Central memory CD8-positive, alpha-beta T cell (primary cell): Measurements from ENCODE around the gene PLEKHA6.

Experiments
- ATAC-seq: fragments of 150-1000 bp; cut with Tn5 transposase; replicated peaks from 2 replicates; pipeline ENCODE4 v1.10.0; 2022; ENCODE audit warnings: mild to moderate bottlenecking, moderate FRiP score, moderate number of reproducible peaks; ENCODE audit not compliant: poor library complexity, severe bottlenecking; ENCODE audit errors: extremely low read depth
- DNase-seq, 2 donors: peaks; one replicate each; pipeline ENCODE4 v3.0.0; 2021; ENCODE audit warnings: low spot score in 2 of 2
- H3K27ac Mint-ChIP-seq: one replicate; pipeline ENCODE4 v1.8.0; 2022; ENCODE audit warnings: low read depth, mild to moderate bottlenecking, moderate library complexity, mixed read lengths
- H3K27me3 Mint-ChIP-seq: one replicate; pipeline ENCODE4 v1.8.0; 2022; ENCODE audit warnings: mixed read lengths
- H3K36me3 Mint-ChIP-seq: one replicate; pipeline ENCODE4 v1.8.0; 2022; ENCODE audit warnings: mild to moderate bottlenecking, moderate library complexity, mixed read lengths; ENCODE audit not compliant: insufficient read depth
- H3K4me1 Mint-ChIP-seq: one replicate; pipeline ENCODE4 v1.8.0; 2022; ENCODE audit warnings: mixed read lengths
- H3K4me3 Mint-ChIP-seq: one replicate; pipeline ENCODE4 v1.8.0; 2022; ENCODE audit warnings: mild to moderate bottlenecking, moderate library complexity, mixed read lengths
- H3K9me3 Mint-ChIP-seq: one replicate; pipeline ENCODE4 v1.8.0; 2022; ENCODE audit warnings: mixed read lengths

PLEKHA6 gene

DNA sequence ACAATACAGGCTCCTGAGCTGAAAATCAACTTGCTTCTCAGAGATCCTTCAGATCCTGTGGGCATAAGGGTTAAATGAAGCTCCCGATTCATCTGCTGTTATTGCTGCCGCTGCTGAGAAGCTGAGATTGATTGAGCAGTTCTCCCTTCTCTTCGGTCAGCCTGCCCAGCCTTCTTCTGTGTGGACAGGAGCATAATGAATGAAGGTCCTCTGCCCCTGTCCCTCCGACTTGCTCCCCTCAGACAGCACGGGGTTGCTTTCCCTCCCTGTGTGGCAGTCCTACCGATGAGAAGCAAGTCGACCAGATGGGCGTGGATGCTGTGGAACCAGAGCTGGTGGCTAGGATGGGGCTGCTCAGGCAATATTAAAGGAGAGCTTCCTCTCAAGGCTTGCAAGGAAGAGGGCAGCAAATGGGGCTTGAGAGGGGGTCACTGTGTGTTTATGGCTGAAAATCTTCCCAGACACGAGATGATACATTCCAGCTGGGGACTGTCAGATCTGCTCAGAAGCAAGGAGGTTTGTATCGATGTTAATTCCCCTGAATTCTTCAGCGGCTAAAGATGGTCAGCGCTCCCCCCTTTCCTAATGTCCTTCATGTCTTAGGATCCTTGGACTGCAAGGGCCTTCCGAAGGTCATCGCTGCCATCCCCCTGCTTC, 82.0 kb downstream of the PLEKHA6 start:
- Mint-ChIP-seq H3K4me3 (no peak overlapping the region), H3K4me1 (no peaks in the 10 kb centered on the region), H3K36me3 (peaks cover 2% of the 10 kb centered on the region), H3K27me3 (peaks cover 87% of the 10 kb centered on the region), H3K27ac (no peak overlapping the region), H3K9me3 (no peaks in the 10 kb centered on the region)
- no peak for DNase-seq
- ATAC-seq: no peak

DNA sequence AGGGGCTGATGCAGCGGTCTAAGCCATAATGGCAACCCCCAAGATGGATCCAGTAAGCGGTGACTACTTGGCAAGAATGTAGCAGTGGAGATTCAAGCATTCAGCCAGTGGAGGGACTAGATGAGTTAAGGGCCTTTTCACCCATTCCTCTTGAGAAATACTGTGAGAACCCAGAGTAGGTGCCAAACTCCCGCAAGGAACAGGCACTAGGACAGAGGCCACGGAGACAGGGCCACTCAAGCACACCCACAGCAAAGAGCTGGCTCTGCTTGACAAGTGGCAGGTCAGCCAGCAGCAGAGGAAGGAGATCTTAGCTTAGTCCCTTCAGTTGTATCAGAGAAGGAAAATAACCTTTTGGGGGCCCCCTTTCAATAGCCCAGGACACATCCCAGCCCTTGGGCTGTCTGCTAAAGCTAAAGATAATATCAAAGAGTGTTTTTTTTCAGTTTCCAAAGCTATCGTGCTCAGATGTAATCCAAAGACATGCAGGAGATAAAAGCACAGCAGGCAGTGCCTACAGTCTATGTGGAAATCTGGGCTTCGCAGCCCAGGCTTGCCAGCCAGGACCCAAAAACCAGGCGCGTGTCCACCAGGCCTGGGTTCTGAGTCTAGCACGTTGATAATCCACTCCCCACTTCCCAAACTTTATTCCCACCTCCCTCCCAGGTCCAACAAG, 83.9 kb downstream of the PLEKHA6 start:
- H3K4me3 Mint-ChIP-seq: no peak overlapping the region
- DNase-seq: no peak
- peaks cover 68% of the 10 kb centered on the region for H3K27me3 Mint-ChIP-seq
- no peaks in the 10 kb centered on the region for H3K4me1 Mint-ChIP-seq
- no peak for ATAC-seq
- H3K9me3 Mint-ChIP-seq: no peaks in the 10 kb centered on the region
- H3K36me3 Mint-ChIP-seq: no peaks in the 10 kb centered on the region
- H3K27ac Mint-ChIP-seq: no peak overlapping the region

DNA sequence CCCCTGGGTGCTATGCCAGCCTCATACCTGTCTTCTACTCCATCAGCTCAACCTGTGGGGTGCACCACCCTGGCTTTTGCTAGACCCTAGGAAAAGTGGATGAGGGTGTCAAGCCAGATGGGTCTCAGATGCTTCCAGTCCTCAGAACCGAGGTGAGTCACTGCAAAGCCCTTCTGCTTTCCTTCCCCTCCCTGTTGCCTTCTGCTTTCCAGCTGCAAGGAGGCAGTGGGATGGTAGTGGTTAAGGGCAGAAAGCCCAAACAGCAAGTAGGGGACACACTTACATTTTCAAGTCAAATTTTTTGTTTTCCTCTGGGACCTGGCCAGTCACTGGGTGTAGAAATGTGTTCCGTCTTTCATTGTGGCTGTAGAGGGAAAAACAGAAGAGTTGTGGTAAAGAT, 85.3 kb downstream of the PLEKHA6 start:
- H3K4me3 Mint-ChIP-seq: no peak overlapping the region

DNA sequence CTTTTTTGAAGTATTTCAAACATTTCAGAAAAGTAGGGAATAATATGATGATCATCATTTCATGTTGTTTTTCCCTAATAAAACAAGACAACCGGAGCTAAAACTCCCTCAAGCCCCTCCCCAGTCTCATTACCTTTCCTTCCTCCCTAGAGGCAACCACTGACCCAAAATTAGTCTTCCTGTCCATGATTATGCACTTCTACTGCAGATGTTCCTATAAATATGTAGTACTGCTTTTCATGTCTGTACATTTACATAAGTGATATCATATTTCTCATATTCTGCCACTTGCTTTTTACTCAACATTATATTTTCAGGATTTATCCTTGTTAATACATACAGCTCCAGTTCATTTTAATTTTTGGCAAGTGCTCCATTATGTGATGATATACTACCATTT, 87.2 kb downstream of the PLEKHA6 start:
- DNase-seq (no peak), ATAC-seq (no peak)
- H3K9me3 Mint-ChIP-seq: no peaks in the 10 kb centered on the region
- H3K27me3 Mint-ChIP-seq: peaks cover 35% of the 10 kb centered on the region
- H3K4me1 Mint-ChIP-seq: no peaks in the 10 kb centered on the region
- H3K27ac Mint-ChIP-seq: no peak overlapping the region
- no peaks in the 10 kb centered on the region for H3K36me3 Mint-ChIP-seq
- H3K4me3 Mint-ChIP-seq: no peak overlapping the region

More for the DNA sequence above, 85.3 kb downstream of the PLEKHA6 start:
- Mint-ChIP-seq H3K4me1 (no peaks in the 10 kb centered on the region), H3K9me3 (no peaks in the 10 kb centered on the region), H3K27ac (no peak overlapping the region), H3K27me3 (peaks cover 54% of the 10 kb centered on the region), H3K36me3 (no peaks in the 10 kb centered on the region)
- DNase-seq (no peak), ATAC-seq (no peak)

DNA sequence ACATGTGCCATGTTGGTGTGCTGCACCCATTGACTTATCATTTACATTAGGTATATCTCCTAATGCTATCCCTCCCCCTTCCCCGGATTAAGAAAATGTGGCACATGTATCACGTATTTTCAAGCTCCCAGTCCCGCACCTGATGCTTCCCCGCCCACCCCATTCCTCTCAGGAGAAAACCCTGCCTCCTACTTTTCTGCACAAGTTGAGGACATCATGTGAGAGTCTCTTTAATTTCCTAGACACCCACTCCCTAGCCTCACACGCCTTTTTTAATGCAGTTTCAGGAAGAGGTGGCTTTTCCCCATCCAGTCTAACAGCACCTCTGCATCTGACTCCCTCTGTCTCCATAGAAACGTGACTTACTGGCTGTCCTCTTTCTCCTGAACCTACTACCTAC, 87.8 kb downstream of the PLEKHA6 start:
- peaks cover 30% of the 10 kb centered on the region for H3K27me3 Mint-ChIP-seq
- no peak for DNase-seq
- ATAC-seq: no peak
- no peaks in the 10 kb centered on the region for H3K9me3 Mint-ChIP-seq
- H3K36me3 Mint-ChIP-seq: peaks cover 3% of the 10 kb centered on the region
- no peaks in the 10 kb centered on the region for H3K4me1 Mint-ChIP-seq
- H3K27ac Mint-ChIP-seq: no peak overlapping the region
- no peak overlapping the region for H3K4me3 Mint-ChIP-seq

DNA sequence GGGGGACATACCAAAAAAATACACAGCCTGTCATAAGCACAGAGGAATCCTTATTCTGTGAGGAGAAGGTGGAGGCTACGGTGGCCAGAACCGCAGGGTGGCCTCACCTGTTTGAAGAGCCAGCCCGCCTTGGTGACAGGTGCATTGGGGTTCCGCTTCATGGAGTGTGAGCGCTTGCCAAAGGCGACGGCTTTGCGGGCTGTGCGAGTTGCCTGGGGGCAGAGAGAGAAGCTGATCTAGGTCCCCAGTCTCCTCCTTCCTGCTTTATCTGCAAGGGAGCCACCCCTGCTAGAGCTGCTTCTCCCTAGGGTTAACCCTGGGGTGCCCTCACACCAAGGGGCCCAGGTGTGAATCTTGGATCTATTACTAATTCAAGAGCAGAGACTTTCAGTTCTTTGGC, 91.6 kb downstream of the PLEKHA6 start:
- H3K27me3 Mint-ChIP-seq: no peaks in the 10 kb centered on the region
- H3K36me3 Mint-ChIP-seq: peaks cover 3% of the 10 kb centered on the region
- no peak overlapping the region for H3K4me3 Mint-ChIP-seq
- DNase-seq (no peak), ATAC-seq (no peak)
- H3K27ac Mint-ChIP-seq: no peak overlapping the region
- H3K4me1 Mint-ChIP-seq: no peaks in the 10 kb centered on the region
- no peaks in the 10 kb centered on the region for H3K9me3 Mint-ChIP-seq

DNA sequence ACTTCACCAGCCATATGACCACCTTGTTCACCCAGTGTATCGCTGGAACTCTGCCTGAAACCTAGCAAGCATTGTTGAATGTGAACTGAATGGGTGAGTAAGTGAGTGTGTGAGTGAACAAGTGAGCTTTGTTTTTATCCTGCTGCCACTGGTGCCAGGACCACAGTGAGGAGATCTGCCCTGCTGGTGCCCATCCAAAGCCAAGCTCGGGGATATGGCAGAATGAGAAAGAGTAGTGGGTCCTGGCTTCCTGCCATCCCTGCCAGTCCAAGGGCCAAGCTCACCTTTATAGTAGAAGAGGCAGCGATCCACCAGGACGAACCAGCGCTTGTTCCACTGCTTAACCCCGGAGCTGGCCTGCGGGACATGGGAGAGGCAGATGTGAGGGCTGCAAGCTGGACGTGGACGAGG, 92.5 kb downstream of the PLEKHA6 start:
- H3K9me3 Mint-ChIP-seq: no peaks in the 10 kb centered on the region
- no peaks in the 10 kb centered on the region for H3K4me1 Mint-ChIP-seq
- H3K27ac Mint-ChIP-seq: no peak overlapping the region
- peaks cover 1% of the 10 kb centered on the region for H3K27me3 Mint-ChIP-seq
- H3K36me3 Mint-ChIP-seq: peaks cover 4% of the 10 kb centered on the region
- ATAC-seq: no peak
- DNase-seq: no peak
- H3K4me3 Mint-ChIP-seq: no peak overlapping the region

DNA sequence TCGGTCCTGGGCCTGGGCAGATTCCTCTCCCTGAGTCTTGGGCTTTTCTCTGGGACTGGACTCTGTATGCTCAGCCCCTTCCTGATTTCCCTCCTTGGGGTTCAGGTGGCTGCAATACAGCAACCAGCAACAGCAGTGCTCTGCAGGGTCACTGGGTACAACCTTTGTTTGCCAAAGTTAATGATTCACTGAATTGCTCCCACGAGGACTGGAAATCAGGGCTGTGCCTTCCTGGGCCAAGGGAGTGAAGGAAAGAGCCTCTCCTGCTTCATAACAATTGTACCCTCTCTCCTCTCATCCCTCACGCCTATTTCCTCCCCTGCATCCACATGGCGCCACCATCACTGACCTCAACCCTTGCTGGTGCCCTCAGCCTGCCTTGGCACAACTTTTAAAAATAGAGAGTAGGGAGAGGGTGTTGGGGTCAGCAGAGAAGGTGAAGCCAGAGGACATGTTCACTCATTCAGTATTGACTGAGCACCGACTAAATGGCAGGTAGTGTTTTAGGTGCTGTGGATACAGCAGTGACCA, 93.2 kb downstream of the PLEKHA6 start:
- H3K9me3 Mint-ChIP-seq: no peaks in the 10 kb centered on the region
- DNase-seq (no peak), ATAC-seq (no peak)
- H3K36me3 Mint-ChIP-seq: peaks cover 4% of the 10 kb centered on the region
- peaks cover 7% of the 10 kb centered on the region for H3K27me3 Mint-ChIP-seq
- no peak overlapping the region for H3K27ac Mint-ChIP-seq
- H3K4me1 Mint-ChIP-seq: no peaks in the 10 kb centered on the region
- no peak overlapping the region for H3K4me3 Mint-ChIP-seq

DNA sequence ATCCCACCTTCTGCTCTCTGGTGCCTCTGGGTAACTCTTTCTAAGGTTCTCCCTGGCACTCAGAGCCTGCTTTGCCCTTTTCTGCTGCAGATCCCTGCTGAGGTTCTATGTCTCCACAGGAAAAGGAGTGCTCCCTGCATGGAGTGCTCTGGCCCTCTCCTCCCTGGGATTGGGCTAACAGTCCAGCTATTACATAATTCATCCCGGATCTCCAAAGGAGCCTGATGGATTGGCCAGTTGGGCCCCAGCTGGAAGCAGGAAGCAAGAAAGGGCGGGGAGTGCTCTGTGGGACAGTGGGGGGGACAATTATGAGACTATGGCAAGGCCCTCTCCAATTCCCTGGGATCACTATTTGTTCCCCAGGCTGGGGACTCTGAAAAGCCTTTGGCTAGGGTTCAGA, 94.1 kb downstream of the PLEKHA6 start:
- no peak for ATAC-seq

DNA sequence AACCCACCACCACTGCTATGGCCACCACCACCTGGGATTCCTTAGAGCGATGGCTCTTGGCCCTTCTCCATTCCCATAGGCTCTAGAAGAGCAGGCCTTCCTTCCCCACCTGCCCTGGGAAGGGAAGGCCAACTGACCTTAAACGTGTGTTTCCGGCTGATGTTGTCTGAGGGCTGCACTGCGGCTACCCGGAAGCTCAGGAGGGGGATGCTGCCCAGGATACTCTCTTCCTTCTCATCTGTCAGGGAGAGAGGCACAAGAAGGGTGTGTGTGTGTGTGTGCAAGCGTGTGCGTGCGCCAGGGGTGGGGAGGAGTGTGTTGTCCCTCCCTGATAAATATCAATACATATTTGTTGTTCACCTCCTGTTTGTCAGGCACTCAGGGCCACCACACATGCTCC, 94.9 kb downstream of the PLEKHA6 start:
- no peak for DNase-seq
- Mint-ChIP-seq H3K27ac (no peak overlapping the region), H3K4me1 (no peaks in the 10 kb centered on the region), H3K36me3 (peaks cover 4% of the 10 kb centered on the region), H3K27me3 (peaks cover 10% of the 10 kb centered on the region), H3K9me3 (no peaks in the 10 kb centered on the region), H3K4me3 (no peak overlapping the region)
- no peak for ATAC-seq

More for the DNA sequence above, 94.1 kb downstream of the PLEKHA6 start:
- peaks cover 4% of the 10 kb centered on the region for H3K36me3 Mint-ChIP-seq
- no peak for DNase-seq
- H3K27ac Mint-ChIP-seq: no peak overlapping the region
- no peak overlapping the region for H3K4me3 Mint-ChIP-seq
- no peaks in the 10 kb centered on the region for H3K4me1 Mint-ChIP-seq
- H3K27me3 Mint-ChIP-seq: peaks cover 10% of the 10 kb centered on the region
- H3K9me3 Mint-ChIP-seq: no peaks in the 10 kb centered on the region

DNA sequence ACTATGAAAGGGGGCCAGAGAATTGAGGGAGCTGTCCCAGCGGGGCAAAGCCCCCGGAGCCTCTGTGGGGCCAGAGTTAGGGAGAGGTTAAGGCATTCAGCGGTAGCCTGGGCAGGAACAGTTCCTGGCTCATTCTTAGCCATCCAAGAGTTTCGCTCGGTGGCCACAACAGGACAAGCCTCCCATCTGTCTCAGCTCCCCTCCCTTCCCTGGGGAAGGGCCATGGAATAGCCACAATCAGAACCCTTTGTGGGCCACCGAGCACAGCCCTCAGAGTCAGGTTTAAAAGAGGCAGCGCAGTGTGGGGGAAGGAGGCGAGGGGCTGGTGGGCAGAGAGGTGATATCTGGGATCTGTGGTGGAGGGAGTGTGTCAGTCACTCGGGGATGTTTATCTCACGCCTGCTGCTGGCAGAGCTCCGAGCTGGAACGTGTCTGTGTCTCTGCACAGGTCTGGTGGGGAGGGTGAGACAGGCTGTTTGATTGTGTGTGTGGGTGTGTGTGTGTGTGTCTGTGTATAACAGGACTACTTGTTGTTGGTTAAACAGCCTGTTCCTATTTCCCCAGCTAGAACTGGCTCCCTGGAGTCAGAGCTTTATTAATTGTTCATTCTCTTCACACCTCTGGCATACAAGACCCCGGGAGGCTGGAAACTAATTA, 96.3 kb downstream of the PLEKHA6 start:
- DNase-seq: no peak

DNA sequence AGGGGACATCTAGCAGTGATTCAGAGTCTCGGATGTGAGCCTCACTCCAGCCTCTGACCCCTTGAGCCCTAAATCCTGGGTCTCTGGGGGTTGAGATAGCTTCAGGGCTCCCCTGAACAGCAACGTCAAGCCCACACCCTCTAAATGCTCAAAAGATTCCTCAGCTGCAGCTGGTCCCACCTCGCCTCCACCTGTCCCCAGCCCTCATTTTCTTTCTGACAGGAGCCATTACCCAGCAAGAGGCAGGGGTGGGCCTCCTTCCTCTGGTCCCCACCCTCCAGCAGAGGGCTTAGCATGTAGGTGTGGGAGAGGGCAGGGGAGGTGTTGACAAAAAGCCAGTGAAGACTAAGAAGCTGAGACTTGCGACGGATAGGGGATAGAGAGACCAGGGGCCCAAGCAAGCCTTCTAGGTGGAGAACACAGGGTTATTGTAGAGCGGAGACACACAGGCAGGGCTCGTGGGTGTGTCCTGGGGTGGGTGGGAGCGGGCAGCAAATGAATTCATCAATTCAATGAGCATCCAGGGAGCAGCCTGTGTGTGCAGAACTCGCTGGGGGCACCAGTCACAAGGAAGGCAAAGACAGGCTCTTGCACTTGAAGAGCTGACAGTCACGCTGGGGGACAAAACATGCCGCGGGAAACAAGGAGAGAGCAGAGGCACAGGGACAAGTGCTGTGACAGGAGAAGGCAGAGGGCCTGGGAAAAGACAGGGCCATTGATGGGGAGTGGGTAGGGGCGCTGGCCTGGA, 97.0 kb downstream of the PLEKHA6 start:
- Mint-ChIP-seq H3K36me3 (peaks cover 4% of the 10 kb centered on the region), H3K27ac (no peak overlapping the region), H3K27me3 (peaks cover 10% of the 10 kb centered on the region), H3K4me1 (no peaks in the 10 kb centered on the region), H3K9me3 (no peaks in the 10 kb centered on the region), H3K4me3 (no peak overlapping the region)
- ATAC-seq: no peak
- no peak for DNase-seq

More for the DNA sequence above, 96.3 kb downstream of the PLEKHA6 start:
- Mint-ChIP-seq H3K4me1 (no peaks in the 10 kb centered on the region), H3K27ac (no peak overlapping the region), H3K36me3 (peaks cover 4% of the 10 kb centered on the region), H3K27me3 (peaks cover 10% of the 10 kb centered on the region), H3K9me3 (no peaks in the 10 kb centered on the region), H3K4me3 (no peak overlapping the region)
- no peak for ATAC-seq
